MM.1S (cell line): ENCODE data around the gene YAF2.

ENCODE experiments used
- DNase-seq: peaks from one replicate; pipeline ENCODE4 v3.0.0-alpha.2; 2015
- H2AFZ ChIP-seq: fragments of 300-600 bp; sonication (generic); 2 replicates; pipeline ENCODE4 v1.6.0; 2016; ENCODE audit warnings: antibody characterized with exemption, low read length
- H3F3A ChIP-seq: fragments of 300-600 bp; sonication (generic); 2 replicates; pipeline ENCODE4 v1.6.1; 2016; ENCODE audit warnings: mild to moderate bottlenecking, antibody characterized with exemption, low read length, moderate library complexity, mixed read lengths; ENCODE audit not compliant: insufficient read depth
- H3K27ac ChIP-seq: fragments of 300-600 bp; sonication (generic); 2 replicates; pipeline ENCODE4 v1.5.1; 2016; ENCODE audit warnings: mild to moderate bottlenecking, low read length
- H3K27me3 ChIP-seq: fragments of 300-600 bp; sonication (generic); replicated peaks from 2 replicates; pipeline ENCODE4 v1.6.0; 2016; ENCODE audit warnings: low read length; ENCODE audit not compliant: insufficient read depth
- H3K36me3 ChIP-seq: fragments of 300-600 bp; sonication (generic); replicated peaks from 2 replicates; pipeline ENCODE4 v1.6.1; 2016; ENCODE audit warnings: mild to moderate bottlenecking, low read length, mixed read lengths; ENCODE audit not compliant: insufficient read depth
- H3K4me1 ChIP-seq: fragments of 300-600 bp; sonication (generic); 2 replicates; pipeline ENCODE4 v1.6.1; 2016; ENCODE audit warnings: low read length, mixed read lengths
- H3K4me2 ChIP-seq: fragments of 300-600 bp; sonication (generic); 2 replicates; pipeline ENCODE4 v1.6.0; 2016; ENCODE audit warnings: low read depth, low read length
- H3K4me3 ChIP-seq: fragments of 300-600 bp; sonication (generic); 2 replicates; pipeline ENCODE4 v1.5.1; 2016; ENCODE audit warnings: low read length, mixed read lengths
- H3K79me2 ChIP-seq: fragments of 300-600 bp; sonication (generic); 2 replicates; pipeline ENCODE4 v1.6.1; 2016; ENCODE audit warnings: mixed run types, low read length, mixed read lengths
- H3K9ac ChIP-seq: fragments of 300-600 bp; sonication (generic); 2 replicates; pipeline ENCODE4 v1.6.1; 2016; ENCODE audit warnings: low read length, mixed read lengths
- H3K9me2 ChIP-seq: fragments of 300-600 bp; sonication (generic); replicated peaks from 2 replicates; pipeline ENCODE4 v1.6.1; 2016; ENCODE audit warnings: mild to moderate bottlenecking, low read length, mixed read lengths; ENCODE audit not compliant: insufficient read depth
- H3K9me3 ChIP-seq: fragments of 300-600 bp; sonication (generic); replicated peaks from 2 replicates; pipeline ENCODE4 v1.6.1; 2016; ENCODE audit warnings: mild to moderate bottlenecking, low read length, mixed read lengths; ENCODE audit not compliant: insufficient read depth
- H4K20me1 ChIP-seq: fragments of 300-600 bp; sonication (generic); 2 replicates; pipeline ENCODE4 v1.6.1; 2016; ENCODE audit warnings: mild to moderate bottlenecking, low read length, moderate library complexity, mixed read lengths; ENCODE audit not compliant: insufficient read depth
- CTCF ChIP-seq: fragments of 300-600 bp; sonication (generic); IDR thresholded peaks from 2 replicates; pipeline ENCODE4 v1.5.1; 2016; ENCODE audit warnings: antibody characterized with exemption, low read length, mixed read lengths
- EZH2 ChIP-seq: fragments of 300-600 bp; sonication (generic); optimal IDR thresholded peaks from 2 replicates; pipeline ENCODE3; 2017; ENCODE audit warnings: low read depth, mild to moderate bottlenecking, antibody characterized with exemption, low read length, mixed read lengths
- EZH2phosphoT487 ChIP-seq: fragments of 300-600 bp; sonication (generic); IDR thresholded peaks from 2 replicates; pipeline ENCODE4 v1.6.1; 2018; ENCODE audit warnings: antibody characterized with exemption, low read length

The YAF2 gene

GRCh38 chr12:42284876-42285275, 46.8 kb upstream of the YAF2 start:
- TF ChIP-seq CTCF: no peak
- no peak for TF ChIP-seq EZH2
- TF ChIP-seq EZH2phosphoT487: no peak
- no peaks in the 10 kb centered on the region for H4K20me1 ChIP-seq
- H3K4me2 ChIP-seq: no peak overlapping the region
- no peaks in the 10 kb centered on the region for H3F3A ChIP-seq
- no peak overlapping the region for H3K4me3 ChIP-seq
- H2AFZ ChIP-seq: no peak overlapping the region
- no peak overlapping the region for H3K27ac ChIP-seq
- H3K9me2 ChIP-seq: no peaks in the 10 kb centered on the region
- H3K36me3 ChIP-seq: no peaks in the 10 kb centered on the region
- no peaks in the 10 kb centered on the region for H3K4me1 ChIP-seq
- H3K27me3 ChIP-seq: no peaks in the 10 kb centered on the region
- no peaks in the 10 kb centered on the region for H3K9me3 ChIP-seq
- H3K9ac ChIP-seq: no peak overlapping the region
- no peak for DNase-seq
- no peaks in the 10 kb centered on the region for H3K79me2 ChIP-seq

- DNase-seq: no peak
- Histone ChIP-seq H3K36me3 (no peaks in the 10 kb centered on the region), H3K9ac (no peak overlapping the region), H3K27ac (no peak overlapping the region), H2AFZ (no peak overlapping the region), H3K4me1 (no peaks in the 10 kb centered on the region), H3K27me3 (no peaks in the 10 kb centered on the region), H3F3A (no peaks in the 10 kb centered on the region), H4K20me1 (no peaks in the 10 kb centered on the region), H3K9me2 (no peaks in the 10 kb centered on the region), H3K4me2 (no peak overlapping the region), H3K9me3 (no peaks in the 10 kb centered on the region), H3K4me3 (no peak overlapping the region), H3K79me2 (no peaks in the 10 kb centered on the region)
- TF ChIP-seq EZH2phosphoT487 (no peak), EZH2 (no peak), CTCF (no peak)
Measured at GRCh38 chr12:42284157-42284556, 46.1 kb upstream of the YAF2 start.

GRCh38 chr12:42283739-42284138, 45.7 kb upstream of the YAF2 start:
- no peak overlapping the region for H3K4me2 ChIP-seq
- no peak for TF ChIP-seq EZH2phosphoT487
- TF ChIP-seq CTCF: no peak
- no peak for TF ChIP-seq EZH2
- H3K36me3 ChIP-seq: no peaks in the 10 kb centered on the region
- H3K4me1 ChIP-seq: no peaks in the 10 kb centered on the region
- H3K27ac ChIP-seq: no peak overlapping the region
- no peak overlapping the region for H3K4me3 ChIP-seq
- H3K9me2 ChIP-seq: no peaks in the 10 kb centered on the region
- H3F3A ChIP-seq: no peaks in the 10 kb centered on the region
- H3K27me3 ChIP-seq: no peaks in the 10 kb centered on the region
- DNase-seq: no peak
- no peaks in the 10 kb centered on the region for H3K9me3 ChIP-seq
- H2AFZ ChIP-seq: no peak overlapping the region
- H3K9ac ChIP-seq: no peak overlapping the region
- H3K79me2 ChIP-seq: no peaks in the 10 kb centered on the region
- H4K20me1 ChIP-seq: no peaks in the 10 kb centered on the region
